Tibial nerve (tissue), 4 donors: ENCODE measurements around the gene PCP2. TPM values are rescaled to one million over a fixed set of nuclear protein-coding genes. Genes with fewer than 3 reads are reported as not detected.

Experiments used
- DNase-seq, 2 donors: peaks; one replicate each; pipeline ENCODE4 v3.0.0-alpha.2; 2019; ENCODE audit warnings: low spot score in 2 of 2
- H3K27ac ChIP-seq, 4 donors: fragments of 200-600 bp; sonication (generic) in 3 of 4; one replicate each; pipeline ENCODE4 v1.5.1; 2017 to 2019; ENCODE audit warnings: mild to moderate bottlenecking in 1 of 4
- H3K27me3 ChIP-seq, 2 donors: fragments of 200-600 bp; sonication (generic) in 1 of 2; one replicate each; pipeline versions ENCODE4 v1.5.1 to v1.6.0; 2017 to 2019
- H3K36me3 ChIP-seq, 3 donors: fragments of 200-600 bp; sonication (generic); one replicate each; pipeline ENCODE4 v1.5.1; 2018 to 2019
- H3K4me1 ChIP-seq, 4 donors: fragments of 200-600 bp; sonication (generic) in 3 of 4; one replicate each; pipeline ENCODE4 v1.5.1; 2017 to 2019
- H3K4me3 ChIP-seq, 4 donors: fragments of 200-600 bp; sonication (generic) in 3 of 4; one replicate each; pipeline ENCODE4 v1.5.1; 2017 to 2019; ENCODE audit warnings: mild to moderate bottlenecking in 1 of 4, moderate library complexity in 1 of 4
- H3K9me3 ChIP-seq, 4 donors: fragments of 200-600 bp; sonication (generic) in 3 of 4; one replicate each; pipeline ENCODE4 v1.5.1; 2017 to 2019
- CTCF ChIP-seq, 5 experiments: fragments of 200-600 bp in 3 of 5; fragments of 450-650 bp in 2 of 5; sonication (generic) in 3 of 5; IDR thresholded peaks; one replicate each; pipeline ENCODE4 v1.5.1; 2016 to 2019; ENCODE audit warnings: antibody characterized with exemption in 5 of 5, mild to moderate bottlenecking in 3 of 5, moderate library complexity in 2 of 5
- EP300 ChIP-seq, 2 donors: sonication (generic); formaldehyde crosslinking; IDR thresholded peaks; one replicate each; pipeline ENCODE4 v1.6.1; 2017; ENCODE audit warnings: antibody characterized with exemption in 2 of 2, mild to moderate bottlenecking in 1 of 2
- POLR2A ChIP-seq, 2 donors: fragments of 450-650 bp; IDR thresholded peaks; one replicate each; pipeline ENCODE4 v1.6.1; 2017; ENCODE audit warnings: antibody characterized with exemption in 2 of 2, mild to moderate bottlenecking in 2 of 2, moderate library complexity in 2 of 2
- WGBS, 2 donors: methylation state at CpG; one replicate each; pipeline ENCODE4 v1.1.5; 2018; 5-methylcytosine and 5-hydroxymethylcytosine counted together
- total RNA-seq, 4 donors: library from RNA; depleted of rRNA; stranded (reverse); fragments of >200 nt; gene quantifications; one replicate each; pipeline ENCODE4 v1.1.0, GENCODE V29; 2016

The PCP2 gene
- total RNA-seq, 4 donors from 2014 or later: not detected

- WGBS, 2 donors: 4 to 5% methylated on average over 28 of the region's 28 CpGs
- Histone ChIP-seq H3K27me3 (peaks cover 0 to 27% of the 10 kb centered on the region in 2 donors), H3K27ac (no peak overlapping the region), H3K4me1 (peaks cover 0 to 8% (median 0%) of the 10 kb centered on the region in 4 donors), H3K36me3 (no peaks in the 10 kb centered on the region), H3K4me3 (peak overlapping the region in 1 of 4 donors; percentile 26), H3K9me3 (no peaks in the 10 kb centered on the region)
- TF ChIP-seq EP300 (IDR thresholded peaks at IDR 0.05): no peak
- no peak for TF ChIP-seq POLR2A (IDR thresholded peaks at IDR 0.05)
- TF ChIP-seq CTCF (IDR thresholded peaks at IDR 0.05): peak; percentile 88 to 98 (median 95)
- peak; percentile 42 to 73 for DNase-seq
Measured at GRCh38 chr19:7652061-7652641, 18.6 kb upstream of the PCP2 start.

- 37 to 38% methylated on average over 2 of the region's 2 CpGs for WGBS, 2 donors
- TF ChIP-seq CTCF (IDR thresholded peaks at IDR 0.05) (no peak), POLR2A (IDR thresholded peaks at IDR 0.05) (no peak), EP300 (IDR thresholded peaks at IDR 0.05) (no peak)
- no peaks in the 10 kb centered on the region for H3K36me3 ChIP-seq
- no peak overlapping the region for H3K4me3 ChIP-seq
- peaks cover 0 to 8% (median 0%) of the 10 kb centered on the region in 4 donors for H3K4me1 ChIP-seq
- H3K9me3 ChIP-seq: no peaks in the 10 kb centered on the region
- H3K27ac ChIP-seq: no peak overlapping the region
- H3K27me3 ChIP-seq: peaks cover 0 to 29% of the 10 kb centered on the region in 2 donors
- no peak for DNase-seq
Measured at GRCh38 chr19:7650148-7650547, 16.6 kb upstream of the PCP2 start.

- H3K9me3 ChIP-seq: no peaks in the 10 kb centered on the region
- TF ChIP-seq CTCF (IDR thresholded peaks at IDR 0.05) (no peak), EP300 (IDR thresholded peaks at IDR 0.05) (no peak), POLR2A (IDR thresholded peaks at IDR 0.05) (no peak)
- 79 to 84% methylated on average over 15 of the region's 15 CpGs for WGBS, 2 donors
- H3K4me3 ChIP-seq: no peak overlapping the region
- H3K27ac ChIP-seq: no peak overlapping the region
- H3K4me1 ChIP-seq: peaks cover 0 to 8% (median 0%) of the 10 kb centered on the region in 4 donors
- peaks cover 0 to 30% of the 10 kb centered on the region in 2 donors for H3K27me3 ChIP-seq
- DNase-seq: no peak
- H3K36me3 ChIP-seq: no peaks in the 10 kb centered on the region
Measured at GRCh38 chr19:7648265-7649014, 14.9 kb upstream of the PCP2 start.

GRCh38 chr19:7647156-7647555 lies 13.6 kb upstream of the PCP2 start:
- H3K36me3 ChIP-seq: no peaks in the 10 kb centered on the region
- no peak for DNase-seq
- peaks cover 0 to 30% of the 10 kb centered on the region in 2 donors for H3K27me3 ChIP-seq
- 86 to 95% methylated on average over 8 to 17 of the region's 26 CpGs for WGBS, 2 donors
- H3K4me3 ChIP-seq: no peak overlapping the region
- peaks cover 0 to 5% (median 0%) of the 10 kb centered on the region in 4 donors for H3K4me1 ChIP-seq
- TF ChIP-seq EP300 (IDR thresholded peaks at IDR 0.05): no peak
- TF ChIP-seq CTCF (IDR thresholded peaks at IDR 0.05): no peak
- TF ChIP-seq POLR2A (IDR thresholded peaks at IDR 0.05): no peak
- H3K27ac ChIP-seq: no peak overlapping the region
- H3K9me3 ChIP-seq: no peaks in the 10 kb centered on the region

GRCh38 chr19:7646426-7646700 lies 12.8 kb upstream of the PCP2 start:
- H3K27me3 ChIP-seq: peaks cover 0 to 26% of the 10 kb centered on the region in 2 donors
- no peak for DNase-seq
- H3K27ac ChIP-seq: no peak overlapping the region
- TF ChIP-seq CTCF (IDR thresholded peaks at IDR 0.05) (no peak), POLR2A (IDR thresholded peaks at IDR 0.05) (no peak), EP300 (IDR thresholded peaks at IDR 0.05) (no peak)
- H3K4me3 ChIP-seq: no peak overlapping the region
- H3K4me1 ChIP-seq: no peaks in the 10 kb centered on the region
- no peaks in the 10 kb centered on the region for H3K9me3 ChIP-seq
- WGBS, 2 donors: 75 to 81% methylated on average over 8 of the region's 8 CpGs
- no peaks in the 10 kb centered on the region for H3K36me3 ChIP-seq
